Neutrophil (primary cell): Measurements from ENCODE around the gene PRR7.

Experiments
- H3K27ac ChIP-seq: fragments of 200-600 bp; sonication (generic); 2 replicates; pipeline ENCODE4 v1.5.1; 2016; ENCODE audit warnings: mild to moderate bottlenecking, moderate library complexity
- H3K27me3 ChIP-seq: fragments of 200-600 bp; sonication (generic); 2 replicates; pipeline ENCODE4 v1.6.0; 2016; ENCODE audit warnings: mild to moderate bottlenecking
- H3K36me3 ChIP-seq: fragments of 200-600 bp; sonication (generic); 2 replicates; pipeline ENCODE4 v1.5.1; 2017
- H3K4me1 ChIP-seq, 2 experiments: fragments of 200-600 bp in 1 of 2; sonication (generic) in 1 of 2; 1 replicate in 1 of 2; 2 replicates in 1 of 2; pipeline versions ENCODE4 v1.5.1 to v1.6.1; 2013 to 2016; ENCODE audit warnings: low read depth in 1 of 2, low read length in 1 of 2, mild to moderate bottlenecking in 1 of 2, moderate library complexity in 1 of 2; ENCODE audit not compliant: control insufficient read depth in 1 of 2, insufficient read depth in 1 of 2
- H3K4me3 ChIP-seq, 2 experiments: fragments of 200-600 bp in 1 of 2; sonication (generic) in 1 of 2; 1 replicate in 1 of 2; 2 replicates in 1 of 2; pipeline ENCODE4 v1.5.1; 2013 to 2016; ENCODE audit warnings: low read depth in 1 of 2, low read length in 1 of 2, mild to moderate bottlenecking in 1 of 2, moderate library complexity in 1 of 2
- H3K9me3 ChIP-seq: fragments of 200-600 bp; sonication (generic); 2 replicates; pipeline ENCODE4 v1.5.1; 2016
- CTCF ChIP-seq: fragments of 200-600 bp; sonication (generic); IDR thresholded peaks from 2 replicates; pipeline ENCODE4 v1.5.1; 2016; ENCODE audit warnings: antibody characterized with exemption

The PRR7 gene

DNA sequence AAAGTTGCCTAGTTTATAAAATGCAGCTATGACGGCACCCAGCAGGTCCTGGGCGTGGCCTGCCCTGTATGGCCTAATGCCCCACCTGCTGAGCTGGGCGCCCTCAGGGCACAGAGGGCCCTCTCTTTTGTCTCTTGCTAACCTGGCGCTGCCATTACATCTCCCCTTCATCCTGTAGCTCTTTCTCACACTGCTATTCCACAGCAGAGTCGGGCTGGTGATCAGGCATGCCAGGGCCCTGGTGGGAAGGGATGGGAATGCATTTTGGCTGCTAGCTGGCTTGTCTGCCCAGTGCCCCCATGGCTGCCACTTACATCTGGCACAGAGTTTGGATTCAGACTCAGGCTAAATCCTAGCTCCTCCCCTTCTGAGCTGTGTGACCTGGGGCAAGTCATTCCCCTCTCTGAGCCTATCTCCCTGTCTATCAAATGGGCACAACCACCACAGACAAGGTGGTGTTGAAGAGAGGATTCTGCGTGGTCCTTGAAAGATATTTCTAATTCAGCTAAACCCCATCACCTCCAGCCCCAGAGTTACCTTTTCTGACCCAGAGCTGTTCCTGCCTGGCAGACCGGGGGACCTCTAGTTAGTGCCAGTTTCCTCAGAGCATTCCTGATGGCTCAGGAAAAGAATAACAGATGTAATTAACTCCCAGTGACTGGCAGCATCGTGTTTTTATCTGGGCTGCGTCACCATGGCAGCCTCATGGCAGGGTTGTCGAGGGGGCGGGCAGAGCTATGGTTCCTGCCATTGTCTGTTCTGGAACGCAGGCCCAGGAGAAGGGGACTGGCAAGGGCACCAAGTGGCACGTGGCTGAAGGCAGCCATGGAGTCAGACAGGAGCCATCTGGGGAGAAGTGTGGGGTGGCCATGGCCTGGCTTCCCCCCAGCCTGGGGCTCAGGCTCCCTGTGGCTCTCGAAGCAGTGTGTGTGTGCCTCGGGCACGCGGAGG lies 6.3 kb downstream of the PRR7 start:
- no peaks in the 10 kb centered on the region for H3K9me3 ChIP-seq
- H3K4me1 ChIP-seq: peaks cover 44 to 67% of the 10 kb centered on the region in 2 experiments
- peak overlapping the region in 1 of 2 experiments; percentile 82 for H3K4me3 ChIP-seq
- peaks cover 27% of the 10 kb centered on the region for H3K27me3 ChIP-seq
- H3K27ac ChIP-seq: peak overlapping the region; percentile 97
- H3K36me3 ChIP-seq: peaks cover 11% of the 10 kb centered on the region
- TF ChIP-seq CTCF: no peak

GRCh38 chr5:177453852-177454396 lies 7.3 kb downstream of the PRR7 start:
- H3K4me1 ChIP-seq: peaks cover 37 to 59% of the 10 kb centered on the region in 2 experiments
- peak overlapping the region; percentile 97 for H3K27ac ChIP-seq

DNA sequence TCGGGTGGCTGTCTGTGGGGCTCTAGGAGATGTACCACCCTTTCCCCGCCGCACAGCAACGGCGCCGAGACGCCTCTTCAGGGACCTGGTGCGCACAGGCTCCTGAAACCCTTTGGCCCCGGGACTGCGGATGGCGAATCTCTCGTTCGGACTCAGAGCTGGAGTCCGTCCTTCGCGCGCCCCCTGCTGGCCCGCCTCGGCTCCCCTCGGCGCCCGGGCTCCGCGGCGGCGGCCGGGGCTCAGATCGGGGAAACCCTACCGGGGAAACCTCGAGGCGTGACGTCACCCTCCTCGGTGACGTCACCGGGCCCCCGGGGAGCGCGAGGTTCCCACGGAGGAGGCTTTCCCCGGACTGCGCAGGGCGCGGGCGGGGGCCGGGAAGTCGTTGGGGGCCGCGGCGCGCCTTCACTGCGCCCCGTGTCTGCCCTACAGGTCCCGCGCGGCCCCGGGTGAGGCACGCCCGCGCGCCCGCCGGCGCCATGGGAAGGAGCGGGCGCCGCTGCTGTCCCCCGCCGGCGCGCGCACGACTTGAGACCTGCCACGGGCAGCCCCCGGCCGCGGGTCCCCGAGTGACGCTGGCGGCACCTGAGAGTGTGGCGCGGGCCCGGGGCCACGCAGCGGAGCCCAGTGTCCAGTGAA lies 7.9 kb downstream of the PRR7 start:
- Histone ChIP-seq H3K36me3 (peaks cover 26% of the 10 kb centered on the region), H3K27me3 (peaks cover 16% of the 10 kb centered on the region), H3K9me3 (no peaks in the 10 kb centered on the region), H3K4me1 (peaks cover 37 to 54% of the 10 kb centered on the region in 2 experiments), H3K27ac (peak overlapping the region; percentile 97), H3K4me3 (peak overlapping the region; percentile 81 to 82)
- TF ChIP-seq CTCF: peak; percentile 99

More at GRCh38 chr5:177453852-177454396, 7.3 kb downstream of the PRR7 start:
- Histone ChIP-seq H3K9me3 (no peaks in the 10 kb centered on the region), H3K4me3 (peak overlapping the region; percentile 81 to 82), H3K36me3 (peaks cover 20% of the 10 kb centered on the region), H3K27me3 (peaks cover 22% of the 10 kb centered on the region)
- TF ChIP-seq CTCF: no peak

- H3K4me3 ChIP-seq: peak overlapping the region; percentile 81 to 82
- H3K4me1 ChIP-seq: peaks cover 41 to 56% of the 10 kb centered on the region in 2 experiments
- H3K36me3 ChIP-seq: peaks cover 33% of the 10 kb centered on the region
- H3K27ac ChIP-seq: peak overlapping the region; percentile 97
- peaks cover 10% of the 10 kb centered on the region for H3K27me3 ChIP-seq
- peak; percentile 73 for TF ChIP-seq CTCF
- no peaks in the 10 kb centered on the region for H3K9me3 ChIP-seq
Observed at GRCh38 chr5:177455036-177455660, 8.5 kb downstream of the PRR7 start.
